T-helper 2 cell treated with Interferon-gamma antibody and Interleukin-4, amounts not matched to agents 5 μg/mL and 100 μg/mL, for 36 hours (primary cell): Measurements from ENCODE around the gene MGST3.
"Not testable (repeated sequence)": the region's sequence is repeated elsewhere in the genome, so short reads cannot be mapped to it uniquely, and the experiment has no call there.

Experiments
- DNase-seq: peaks from one replicate; pipeline ENCODE4 v3.0.0; 2021; ENCODE audit warnings: low spot score
- H3K27ac Mint-ChIP-seq: one replicate; pipeline ENCODE4 v1.8.0; 2021; ENCODE audit warnings: mild to moderate bottlenecking, mixed read lengths
- H3K27me3 Mint-ChIP-seq: one replicate; pipeline ENCODE4 v1.8.0; 2021; ENCODE audit warnings: low read depth, mixed read lengths
- H3K36me3 Mint-ChIP-seq: one replicate; pipeline ENCODE4 v1.8.0; 2021; ENCODE audit warnings: low read depth, mixed read lengths
- H3K4me1 Mint-ChIP-seq: one replicate; pipeline ENCODE4 v1.8.0; 2021; ENCODE audit warnings: low read depth, mixed read lengths
- H3K4me3 Mint-ChIP-seq: one replicate; pipeline ENCODE4 v1.8.0; 2022; ENCODE audit warnings: mild to moderate bottlenecking, moderate library complexity, mixed read lengths
- H3K9me3 Mint-ChIP-seq: one replicate; pipeline ENCODE4 v1.8.0; 2021; ENCODE audit warnings: mixed read lengths

MGST3 gene

GRCh38 chr1:165683848-165684485 lies 52.9 kb downstream of the MGST3 start:
- H3K27ac Mint-ChIP-seq, result no peak overlapping the region
- H3K9me3 Mint-ChIP-seq, result peaks cover 7% of the 10 kb centered on the region
- H3K27me3 Mint-ChIP-seq, result no peaks in the 10 kb centered on the region
- H3K4me1 Mint-ChIP-seq, result peaks cover 40% of the 10 kb centered on the region
- no peak for DNase-seq
- H3K4me3 Mint-ChIP-seq, result no peak overlapping the region
- peaks cover 83% of the 10 kb centered on the region for H3K36me3 Mint-ChIP-seq

GRCh38 chr1:165686121-165686970 lies 55.3 kb downstream of the MGST3 start:
- H3K4me1 Mint-ChIP-seq, result peaks cover 41% of the 10 kb centered on the region
- H3K27ac Mint-ChIP-seq, result peak overlapping the region; percentile 53
- peak overlapping the region; percentile 34 for H3K4me3 Mint-ChIP-seq
- peaks cover 73% of the 10 kb centered on the region for H3K36me3 Mint-ChIP-seq
- H3K9me3 Mint-ChIP-seq, result peaks cover 7% of the 10 kb centered on the region
- no peak for DNase-seq
- H3K27me3 Mint-ChIP-seq, result no peaks in the 10 kb centered on the region

GRCh38 chr1:165686971-165687433 lies 56.0 kb downstream of the MGST3 start:
- H3K9me3 Mint-ChIP-seq, result peaks cover 7% of the 10 kb centered on the region
- peak overlapping the region; percentile 12 for H3K4me3 Mint-ChIP-seq
- DNase-seq, result peak; percentile 17
- H3K4me1 Mint-ChIP-seq, result peaks cover 47% of the 10 kb centered on the region
- peaks cover 74% of the 10 kb centered on the region for H3K36me3 Mint-ChIP-seq
- H3K27ac Mint-ChIP-seq, result peak overlapping the region; percentile 47
- H3K27me3 Mint-ChIP-seq, result no peaks in the 10 kb centered on the region

GRCh38 chr1:165688046-165688445 lies 57.0 kb downstream of the MGST3 start:
- peaks cover 7% of the 10 kb centered on the region for H3K9me3 Mint-ChIP-seq
- peaks cover 49% of the 10 kb centered on the region for H3K4me1 Mint-ChIP-seq
- no peak overlapping the region for H3K27ac Mint-ChIP-seq
- H3K36me3 Mint-ChIP-seq, result peaks cover 69% of the 10 kb centered on the region
- DNase-seq, result no peak
- no peak overlapping the region for H3K4me3 Mint-ChIP-seq
- no peaks in the 10 kb centered on the region for H3K27me3 Mint-ChIP-seq

- no peaks in the 10 kb centered on the region for H3K9me3 Mint-ChIP-seq
- DNase-seq, result no peak
- H3K36me3 Mint-ChIP-seq, result peaks cover 48% of the 10 kb centered on the region
- H3K27ac Mint-ChIP-seq, result no peak overlapping the region
- H3K27me3 Mint-ChIP-seq, result no peaks in the 10 kb centered on the region
- H3K4me3 Mint-ChIP-seq, result peak overlapping the region; percentile 32
- H3K4me1 Mint-ChIP-seq, result peaks cover 35% of the 10 kb centered on the region
Measured at GRCh38 chr1:165695031-165695430, 64.0 kb downstream of the MGST3 start.

- no peaks in the 10 kb centered on the region for H3K9me3 Mint-ChIP-seq
- H3K27ac Mint-ChIP-seq, result peak overlapping the region; percentile 39
- DNase-seq, result no peak
- H3K36me3 Mint-ChIP-seq, result peaks cover 38% of the 10 kb centered on the region
- peaks cover 29% of the 10 kb centered on the region for H3K4me1 Mint-ChIP-seq
- H3K27me3 Mint-ChIP-seq, result no peaks in the 10 kb centered on the region
- H3K4me3 Mint-ChIP-seq, result peak overlapping the region; percentile 95
Measured at GRCh38 chr1:165696625-165697100, 65.6 kb downstream of the MGST3 start.

GRCh38 chr1:165697491-165697880 lies 66.5 kb downstream of the MGST3 start:
- peak overlapping the region; percentile 97 for H3K27ac Mint-ChIP-seq
- peak overlapping the region; percentile 95 for H3K4me3 Mint-ChIP-seq
- H3K27me3 Mint-ChIP-seq, result no peaks in the 10 kb centered on the region
- H3K9me3 Mint-ChIP-seq, result no peaks in the 10 kb centered on the region
- peaks cover 23% of the 10 kb centered on the region for H3K4me1 Mint-ChIP-seq
- H3K36me3 Mint-ChIP-seq, result peaks cover 30% of the 10 kb centered on the region
- DNase-seq, result no peak

GRCh38 chr1:165697881-165698760 lies 67.1 kb downstream of the MGST3 start, which contains the start of gene ALDH9A1:
ALDH9A1 (minus strand) TSS chr1:165698562; CDS start chr1:165698558, 4 bp downstream.
- Mint-ChIP-seq H3K4me3 (peak within 1 kb of the TSS; percentile 95), H3K9me3 (no peaks in the 10 kb centered on the region), H3K27me3 (no peaks in the 10 kb centered on the region), H3K36me3 (peaks cover 28% of the 10 kb centered on the region), H3K4me1 (peaks cover 23% of the 10 kb centered on the region), H3K27ac (peak within 1 kb of the TSS; percentile 97)
- peak; percentile 86 for DNase-seq

- Mint-ChIP-seq H3K4me3 (peak overlapping the region; percentile 95), H3K9me3 (no peaks in the 10 kb centered on the region), H3K27me3 (no peaks in the 10 kb centered on the region), H3K27ac (peak overlapping the region; percentile 97), H3K36me3 (peaks cover 22% of the 10 kb centered on the region), H3K4me1 (peaks cover 23% of the 10 kb centered on the region)
- no peak for DNase-seq
Measured at GRCh38 chr1:165698761-165699052, 67.7 kb downstream of the MGST3 start.

- H3K4me3 Mint-ChIP-seq, result peak overlapping the region; percentile 95
- H3K9me3 Mint-ChIP-seq, result no peaks in the 10 kb centered on the region
- H3K4me1 Mint-ChIP-seq, result peaks cover 23% of the 10 kb centered on the region
- H3K27ac Mint-ChIP-seq, result peak overlapping the region; percentile 31
- H3K27me3 Mint-ChIP-seq, result no peaks in the 10 kb centered on the region
- no peak for DNase-seq
- peaks cover 16% of the 10 kb centered on the region for H3K36me3 Mint-ChIP-seq
Measured at GRCh38 chr1:165699577-165699976, 68.5 kb downstream of the MGST3 start.

- not testable (repeated sequence) for H3K4me1 Mint-ChIP-seq, H3K4me3 Mint-ChIP-seq, DNase-seq, H3K27ac Mint-ChIP-seq, H3K27me3 Mint-ChIP-seq, H3K36me3 Mint-ChIP-seq, H3K9me3 Mint-ChIP-seq
Measured at GRCh38 chr1:165701922-165702321, 70.9 kb downstream of the MGST3 start.

GRCh38 chr1:165703648-165704047 lies 72.6 kb downstream of the MGST3 start:
- H3K4me3 Mint-ChIP-seq, result no peak overlapping the region
- no peaks in the 10 kb centered on the region for H3K36me3 Mint-ChIP-seq
- no peak for DNase-seq
- peaks cover 14% of the 10 kb centered on the region for H3K27me3 Mint-ChIP-seq
- H3K4me1 Mint-ChIP-seq, result peaks cover 6% of the 10 kb centered on the region
- no peak overlapping the region for H3K27ac Mint-ChIP-seq
- H3K9me3 Mint-ChIP-seq, result no peaks in the 10 kb centered on the region
